ENCODE measurements around the gene MGLL.

DNA sequence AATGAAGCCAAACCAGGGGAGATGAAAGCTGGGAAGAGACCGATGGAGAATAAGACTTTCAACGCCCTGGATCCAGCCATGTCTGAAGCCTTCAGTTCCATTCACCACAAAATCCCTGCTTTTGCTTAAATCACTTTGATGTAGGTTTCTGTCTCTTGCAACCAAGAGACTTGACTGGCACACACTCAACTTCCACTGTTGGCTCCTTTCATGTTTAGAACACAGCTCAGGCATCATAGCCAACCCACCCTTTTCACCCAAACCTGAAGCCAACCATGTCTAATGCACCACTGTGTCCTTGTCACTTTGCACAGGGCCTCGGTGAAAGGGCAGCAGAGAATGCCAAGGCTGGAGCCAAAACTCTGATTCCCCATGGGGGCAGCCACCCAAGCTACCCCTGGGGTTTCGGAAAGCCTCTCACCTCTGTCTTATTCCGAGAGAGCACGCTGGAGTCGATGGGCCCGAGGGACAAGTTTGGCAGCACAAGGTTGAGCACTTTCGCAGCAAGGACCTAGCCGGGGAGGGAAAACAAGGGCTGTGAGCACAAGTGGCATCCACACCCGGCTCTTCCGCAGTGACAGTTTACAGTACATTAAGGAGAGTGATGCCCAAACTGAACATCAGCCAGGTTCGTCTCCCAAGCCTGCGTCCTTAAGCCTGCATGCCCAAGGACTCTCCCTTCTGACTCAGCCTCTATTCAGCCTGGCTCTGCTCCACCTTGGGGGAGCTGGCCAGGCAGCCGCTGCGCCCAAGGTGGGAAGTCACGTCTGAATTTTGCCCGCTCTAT lies 112.0 kb downstream of the MGLL start:
- TF ChIP-seq GATA2 (IDR thresholded peaks at IDR 0.05; ENCODE audit: low read depth, low read length) = no peak
- no peak for TF ChIP-seq GATA3 (IDR thresholded peaks at IDR 0.05; ENCODE audit: low read depth, low read length)
